ENCODE results near the gene MAIP1. TPM values are rescaled to one million over a fixed set of nuclear protein-coding genes. Genes with fewer than 3 reads are reported as not detected.
A peak's percentile ranks its signal among the peaks of the same experiment; 100 is the strongest.

The MAIP1 gene
- total and polyA plus RNA-seq, 2 of the 4 experiments (the other 2 are of a cell fraction): 14.2 to 16.8 TPM

DNA sequence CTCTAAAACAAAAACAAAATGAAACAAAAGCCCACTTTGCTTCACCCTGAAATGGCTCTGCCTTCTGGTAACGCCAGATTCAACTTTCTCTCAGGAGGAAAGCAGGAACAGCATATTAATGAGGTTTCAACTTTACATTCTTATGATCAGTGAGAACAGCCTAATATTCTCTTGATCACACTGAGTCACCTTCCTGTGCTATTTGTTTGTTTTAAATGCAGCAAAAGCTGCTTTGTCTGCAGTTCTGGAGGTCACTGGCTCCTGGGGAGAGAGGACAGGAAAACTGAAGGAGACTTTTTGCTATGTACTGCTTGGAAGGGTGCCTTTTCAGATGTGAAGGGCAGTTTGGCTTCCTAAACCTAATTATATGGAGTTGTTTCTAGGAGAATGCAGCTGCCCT, 48.1 kb downstream of the MAIP1 start:
- peaks cover 2% of the 10 kb centered on the region for H3K4me1 ChIP-seq (ENCODE audit: control insufficient read depth, insufficient read depth, low read length)
- no peaks in the 10 kb centered on the region for H3K27me3 ChIP-seq (ENCODE audit: control insufficient read depth, insufficient read depth, low read length)
- no peak overlapping the region for H4K8ac ChIP-seq (ENCODE audit: low read depth in 2 of 2, low read length in 2 of 2)
- no peak overlapping the region for H3K9ac ChIP-seq (ENCODE audit: low read depth, low read length)
- H3K79me1 ChIP-seq (ENCODE audit: low read depth in 1 of 2, low read length in 2 of 2): no peaks in the 10 kb centered on the region
- DNase-seq (peak; percentile 23), ATAC-seq (ENCODE audit: low read depth) (peak; percentile 65)
- no peak overlapping the region; the same call in 1 of the 2 replicates for H3K14ac ChIP-seq (replicated peaks; ENCODE audit: low read depth, low read length)
- no peak overlapping the region for H4K91ac ChIP-seq (ENCODE audit: insufficient read depth, low read depth, low read length)
- H2BK5ac ChIP-seq (ENCODE audit: low read depth, low read length, poor library complexity, severe bottlenecking): no peak overlapping the region
- no peak overlapping the region for H3K4me3 ChIP-seq (ENCODE audit: insufficient read depth, low read depth, low read length)
- H3K9me3 ChIP-seq (ENCODE audit: control insufficient read depth, insufficient read depth, low read length): peaks cover 5% of the 10 kb centered on the region
- ChIA-PET POLR2A (ENCODE audit: unreplicated experiment) (no interaction called here), CTCF (no interaction called here)
- intact Hi-C loops (cut with micrococcal nuclease) (no loop called here), in situ Hi-C loops (cut with MboI; ENCODE audit: low sequenced_read_pairs) (no loop called here), dilution Hi-C loops (cut with HindIII; ENCODE audit: low sequenced_read_pairs, unreplicated experiment) (no loop called here)
- no peak overlapping the region for H2BK15ac ChIP-seq (ENCODE audit: low read depth, low read length)
- no peaks in the 10 kb centered on the region for H4K20me1 ChIP-seq (ENCODE audit: insufficient read depth, low read length)
- no peak overlapping the region for H2BK120ac ChIP-seq (ENCODE audit: low read depth, low read length)
- no peak overlapping the region for H3K27ac ChIP-seq (ENCODE audit: insufficient read depth, low read length)
- H2AK9ac ChIP-seq (replicated peaks; ENCODE audit: low read depth, low read length, poor library complexity): no peak overlapping the region
- no peaks in the 10 kb centered on the region for H3K36me3 ChIP-seq (ENCODE audit: control insufficient read depth, insufficient read depth, low read length)
- peak overlapping the region; percentile 36; the same call in 1 of the 2 replicates for H3K4me2 ChIP-seq (ENCODE audit: low read depth, low read length)
- no peaks in the 10 kb centered on the region for H3K9me1 ChIP-seq (ENCODE audit: insufficient read depth, low read length)
- H3K23ac ChIP-seq (ENCODE audit: low read depth, low read length): no peak overlapping the region
- H4K5ac ChIP-seq (ENCODE audit: low read depth, low read length): no peak overlapping the region
- H3K18ac ChIP-seq (ENCODE audit: low read depth, low read length): no peak overlapping the region
- no peak overlapping the region for H2AK5ac ChIP-seq (ENCODE audit: low read depth, low read length)
- H2AFZ ChIP-seq (replicated peaks; ENCODE audit: low read length, poor library complexity): no peak overlapping the region
- no TSS peak for BruUV-seq (replicated peaks)
- no peak for TF ChIP-seq RFX5 (IDR thresholded peaks at IDR 0.05; ENCODE audit: low read depth, low read length)
- TF ChIP-seq MXI1 (IDR thresholded peaks at IDR 0.05; ENCODE audit: borderline replicate concordance, low read depth, low read length): no peak
- TF ChIP-seq NFE2L2 (IDR thresholded peaks at IDR 0.05; ENCODE audit: low read depth, low read length): no peak
- no peak for TF ChIP-seq CHD1 (IDR thresholded peaks at IDR 0.05; ENCODE audit: low read depth, low read length)
- TF ChIP-seq POLR2A (IDR thresholded peaks at IDR 0.05; ENCODE audit: low read depth, low read length): no peak
- no peak for TF ChIP-seq RAD21 (IDR thresholded peaks at IDR 0.05; ENCODE audit: low read length)
- no peak for TF ChIP-seq MAZ (IDR thresholded peaks at IDR 0.05; ENCODE audit: borderline replicate concordance, low read depth, low read length)
- TF ChIP-seq BHLHE40 (IDR thresholded peaks at IDR 0.05; ENCODE audit: low read depth, low read length): no peak
- no peak for TF ChIP-seq CEBPB (IDR thresholded peaks at IDR 0.05; ENCODE audit: low read depth, low read length)
- TF ChIP-seq, protein P1, sequence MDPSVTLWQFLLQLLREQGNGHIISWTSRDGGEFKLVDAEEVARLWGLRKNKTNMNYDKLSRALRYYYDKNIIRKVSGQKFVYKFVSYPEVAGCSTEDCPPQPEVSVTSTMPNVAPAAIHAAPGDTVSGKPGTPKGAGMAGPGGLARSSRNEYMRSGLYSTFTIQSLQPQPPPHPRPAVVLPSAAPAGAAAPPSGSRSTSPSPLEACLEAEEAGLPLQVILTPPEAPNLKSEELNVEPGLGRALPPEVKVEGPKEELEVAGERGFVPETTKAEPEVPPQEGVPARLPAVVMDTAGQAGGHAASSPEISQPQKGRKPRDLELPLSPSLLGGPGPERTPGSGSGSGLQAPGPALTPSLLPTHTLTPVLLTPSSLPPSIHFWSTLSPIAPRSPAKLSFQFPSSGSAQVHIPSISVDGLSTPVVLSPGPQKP (IDR thresholded peaks at IDR 0.05; ENCODE audit: borderline replicate concordance, low read depth, low read length): no peak
- TF ChIP-seq, protein P2, sequence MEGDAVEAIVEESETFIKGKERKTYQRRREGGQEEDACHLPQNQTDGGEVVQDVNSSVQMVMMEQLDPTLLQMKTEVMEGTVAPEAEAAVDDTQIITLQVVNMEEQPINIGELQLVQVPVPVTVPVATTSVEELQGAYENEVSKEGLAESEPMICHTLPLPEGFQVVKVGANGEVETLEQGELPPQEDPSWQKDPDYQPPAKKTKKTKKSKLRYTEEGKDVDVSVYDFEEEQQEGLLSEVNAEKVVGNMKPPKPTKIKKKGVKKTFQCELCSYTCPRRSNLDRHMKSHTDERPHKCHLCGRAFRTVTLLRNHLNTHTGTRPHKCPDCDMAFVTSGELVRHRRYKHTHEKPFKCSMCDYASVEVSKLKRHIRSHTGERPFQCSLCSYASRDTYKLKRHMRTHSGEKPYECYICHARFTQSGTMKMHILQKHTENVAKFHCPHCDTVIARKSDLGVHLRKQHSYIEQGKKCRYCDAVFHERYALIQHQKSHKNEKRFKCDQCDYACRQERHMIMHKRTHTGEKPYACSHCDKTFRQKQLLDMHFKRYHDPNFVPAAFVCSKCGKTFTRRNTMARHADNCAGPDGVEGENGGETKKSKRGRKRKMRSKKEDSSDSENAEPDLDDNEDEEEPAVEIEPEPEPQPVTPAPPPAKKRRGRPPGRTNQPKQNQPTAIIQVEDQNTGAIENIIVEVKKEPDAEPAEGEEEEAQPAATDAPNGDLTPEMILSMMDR (conservative IDR thresholded peaks at IDR 0.05; ENCODE audit: low read depth, low read length): no peak
- TF ChIP-seq MAFK (IDR thresholded peaks at IDR 0.05; ENCODE audit: low read depth, low read length): no peak
- H3K4ac ChIP-seq (ENCODE audit: low read depth, low read length): no peak overlapping the region
- WGBS, 2 experiments (ENCODE audit: extremely low coverage in 2 of 2, insufficient read length in 1 of 2): no CpG with 5 or more reads among the region's 1 CpG
- no peak overlapping the region for H3K56ac ChIP-seq (ENCODE audit: extremely low read depth, insufficient read depth, low read length)
- H2BK20ac ChIP-seq (ENCODE audit: low read depth, low read length): no peak overlapping the region
